HEK293 (cell line): Measurements from ENCODE around the gene FGF19.

Experiments
- CTCF ChIA-PET: fragments of 350-600 bp; formaldehyde crosslinking; extraction: SDS; loops from one replicate; lab custom pipeline; 2021; ENCODE audit warnings: antibody characterized with exemption; lab: Yijun Ruan, JAX
- POLR2A ChIA-PET: fragments of 300-600 bp; formaldehyde crosslinking; extraction: SDS; loops from one replicate; lab custom pipeline; 2020; ENCODE audit warnings: antibody characterized with exemption, inconsistent platforms; lab: Yijun Ruan, JAX
- H3K27ac ChIP-seq: fragments of 200-500 bp; sonication (Bioruptor generic); 2 replicates; pipeline ENCODE4 v1.5.1; 2014; ENCODE audit warnings: low read depth, low read length, control low read depth, inconsistent platforms; ENCODE audit errors: extremely low read depth
- H3K36me3 ChIP-seq, 2 experiments: fragments of 200-500 bp in 1 of 2; sonication (Bioruptor generic) in 1 of 2; 1 replicate in 1 of 2; 2 replicates in 1 of 2; pipeline ENCODE4 v1.5.1; 2014 to 2017; ENCODE audit warnings: inconsistent platforms in 2 of 2, low read length in 2 of 2; ENCODE audit not compliant: control insufficient read depth in 2 of 2, insufficient read depth in 1 of 2
- H3K4me1 ChIP-seq: fragments of 200-500 bp; sonication (Bioruptor generic); 2 replicates; pipeline ENCODE4 v1.5.1; 2014; ENCODE audit warnings: mild to moderate bottlenecking, low read length, inconsistent platforms; ENCODE audit not compliant: control insufficient read depth, insufficient read depth
- H3K4me3 ChIP-seq: 2 replicates; pipeline ENCODE4 v1.5.1; 2011; ENCODE audit warnings: low read depth, mild to moderate bottlenecking, control low read depth, low read length, moderate library complexity
- H3K9me3 ChIP-seq: fragments of 200-500 bp; sonication (Bioruptor generic); 2 replicates; pipeline ENCODE4 v1.5.1; 2014; ENCODE audit warnings: low read depth, low read length, inconsistent platforms; ENCODE audit not compliant: control insufficient read depth, insufficient read depth
- HOXD13 ChIP-seq: sonication (generic); formaldehyde crosslinking; IDR thresholded peaks from 2 replicates; pipeline ENCODE4 v1.8.0; 2022; ENCODE audit warnings: missing genetic modification reagents, borderline replicate concordance
- KLF1 ChIP-seq: fragments of 450-650 bp; formaldehyde crosslinking; IDR thresholded peaks from 2 replicates; pipeline ENCODE4 v1.5.1; 2016; ENCODE audit warnings: missing biosample characterization, missing genetic modification characterization
- OVOL3 ChIP-seq: fragments of 450-650 bp; formaldehyde crosslinking; IDR thresholded peaks from 2 replicates; pipeline ENCODE4 v1.5.1; 2016; ENCODE audit warnings: missing biosample characterization, missing genetic modification characterization
- SCRT2 ChIP-seq: fragments of 450-650 bp; formaldehyde crosslinking; IDR thresholded peaks from 2 replicates; pipeline ENCODE4 v1.5.1; 2016; ENCODE audit warnings: missing biosample characterization, missing genetic modification characterization
- SETDB1 ChIP-seq: IDR thresholded peaks from one replicate; pipeline ENCODE4 v1.6.1; 2017; ENCODE audit warnings: mild to moderate bottlenecking, low read length, moderate library complexity, mixed read lengths; ENCODE audit not compliant: insufficient read length
- ZBTB17 ChIP-seq: fragments of 450-650 bp; formaldehyde crosslinking; IDR thresholded peaks from 2 replicates; pipeline ENCODE4 v1.5.1; 2016; ENCODE audit warnings: missing biosample characterization, missing genetic modification characterization
- ZEB2 ChIP-seq: fragments of 450-650 bp; formaldehyde crosslinking; IDR thresholded peaks from 2 replicates; pipeline ENCODE4 v1.5.1; 2016; ENCODE audit warnings: missing biosample characterization, missing genetic modification characterization
- ZIC2 ChIP-seq: fragments of 450-650 bp; formaldehyde crosslinking; IDR thresholded peaks from 2 replicates; pipeline ENCODE4 v1.5.1; 2016; ENCODE audit warnings: missing biosample characterization, missing genetic modification characterization
- ZNF10 ChIP-seq: fragments of 450-650 bp; formaldehyde crosslinking; IDR thresholded peaks from 2 replicates; pipeline ENCODE4 v1.5.1; 2017; ENCODE audit warnings: missing biosample characterization, missing genetic modification characterization
- ZNF157 ChIP-seq: fragments of 450-650 bp; formaldehyde crosslinking; IDR thresholded peaks from 2 replicates; pipeline ENCODE4 v1.5.1; 2016; ENCODE audit warnings: missing biosample characterization, missing genetic modification characterization
- ZNF175 ChIP-seq: fragments of 450-650 bp; formaldehyde crosslinking; IDR thresholded peaks from 2 replicates; pipeline ENCODE4 v1.5.1; 2016; ENCODE audit warnings: missing biosample characterization, missing genetic modification characterization
- ZNF223 ChIP-seq: fragments of 450-650 bp; formaldehyde crosslinking; IDR thresholded peaks from 2 replicates; pipeline ENCODE4 v1.5.1; 2016; ENCODE audit warnings: missing biosample characterization, missing genetic modification characterization
- ZNF324 ChIP-seq: fragments of 450-650 bp; formaldehyde crosslinking; IDR thresholded peaks from 2 replicates; pipeline ENCODE4 v1.5.1; 2016; ENCODE audit warnings: missing biosample characterization, missing genetic modification characterization
- ZNF335 ChIP-seq: fragments of 450-650 bp; formaldehyde crosslinking; conservative IDR thresholded peaks from 2 replicates; pipeline ENCODE4 v1.5.1; 2016; ENCODE audit warnings: missing biosample characterization, missing genetic modification characterization
- ZNF341 ChIP-seq: fragments of 450-650 bp; formaldehyde crosslinking; IDR thresholded peaks from 2 replicates; pipeline ENCODE4; 2016; ENCODE audit warnings: low read depth, missing biosample characterization, missing genetic modification characterization
- ZNF37A ChIP-seq: fragments of 450-650 bp; IDR thresholded peaks from 2 replicates; pipeline ENCODE4 v1.5.1; 2018; ENCODE audit warnings: missing biosample characterization, missing genetic modification characterization
- ZNF530 ChIP-seq: fragments of 450-650 bp; formaldehyde crosslinking; IDR thresholded peaks from 2 replicates; pipeline ENCODE4 v1.5.1; 2016; ENCODE audit warnings: low read depth, missing biosample characterization, missing genetic modification characterization
- ZNF639 ChIP-seq: fragments of 450-650 bp; formaldehyde crosslinking; IDR thresholded peaks from 2 replicates; pipeline ENCODE4 v1.5.1; 2016; ENCODE audit warnings: missing biosample characterization, missing genetic modification characterization
- ZNF658 ChIP-seq: fragments of 450-650 bp; formaldehyde crosslinking; IDR thresholded peaks from 2 replicates; pipeline ENCODE4; 2016; ENCODE audit warnings: missing biosample characterization, missing genetic modification characterization
- ZNF776 ChIP-seq: fragments of 450-650 bp; formaldehyde crosslinking; IDR thresholded peaks from 2 replicates; pipeline ENCODE4 v1.5.0; 2017; ENCODE audit warnings: missing biosample characterization, missing genetic modification characterization, borderline replicate concordance
- ZNF837 ChIP-seq: fragments of 450-650 bp; formaldehyde crosslinking; IDR thresholded peaks from 2 replicates; pipeline ENCODE4 v1.5.1; 2016; ENCODE audit warnings: missing biosample characterization, missing genetic modification characterization
- ZSCAN23 ChIP-seq: fragments of 450-650 bp; formaldehyde crosslinking; IDR thresholded peaks from 2 replicates; pipeline ENCODE4 v1.5.1; 2016; ENCODE audit warnings: missing biosample characterization, missing genetic modification characterization
- TF ChIP-seq, protein P1 (sequence below): fragments of 450-650 bp; formaldehyde crosslinking; IDR thresholded peaks from 2 replicates; pipeline ENCODE4 v1.5.1; 2016; ENCODE audit warnings: missing biosample characterization, missing genetic modification characterization
- TF ChIP-seq, protein P2 (sequence below): fragments of 450-650 bp; formaldehyde crosslinking; IDR thresholded peaks from 2 replicates; pipeline ENCODE4 v1.5.1; 2016; ENCODE audit warnings: missing biosample characterization, missing genetic modification characterization

The FGF19 gene

DNA sequence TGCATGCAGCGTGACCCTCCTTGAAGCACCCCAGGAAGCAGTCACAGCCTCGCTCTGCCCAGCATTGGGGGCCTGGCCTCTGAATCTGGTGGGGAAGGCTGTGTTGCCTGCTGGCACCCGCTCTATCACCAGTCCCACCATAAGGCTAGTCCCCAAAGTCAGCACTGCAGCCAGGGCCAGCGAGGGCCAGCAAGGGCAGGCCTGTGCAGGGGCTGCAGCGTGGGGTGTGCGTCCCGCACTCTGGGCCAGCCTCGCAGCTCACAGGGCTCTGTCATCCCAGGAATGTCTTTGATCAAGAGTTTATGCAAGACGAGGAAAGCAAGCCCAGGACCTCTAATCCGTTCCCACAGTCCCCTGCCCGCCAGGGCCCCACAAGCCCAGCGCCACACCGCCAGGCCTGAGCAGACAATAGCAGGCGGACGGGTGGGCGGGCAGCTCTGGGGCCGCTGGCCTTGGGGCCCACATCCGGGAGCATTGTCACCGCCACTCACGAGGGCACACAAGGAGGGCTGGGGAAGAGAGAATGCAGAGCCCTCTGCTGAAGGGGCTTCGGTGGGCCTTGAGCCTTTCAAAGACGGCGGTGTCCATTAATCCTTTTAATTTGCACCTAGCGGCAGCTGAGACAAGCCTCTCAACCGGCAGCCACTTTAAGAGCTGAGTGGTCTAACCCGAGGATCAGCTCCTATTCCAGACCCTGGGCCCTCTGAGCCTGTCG is 45.8 kb downstream of the FGF19 start (continued):
- TF ChIP-seq, protein P1, sequence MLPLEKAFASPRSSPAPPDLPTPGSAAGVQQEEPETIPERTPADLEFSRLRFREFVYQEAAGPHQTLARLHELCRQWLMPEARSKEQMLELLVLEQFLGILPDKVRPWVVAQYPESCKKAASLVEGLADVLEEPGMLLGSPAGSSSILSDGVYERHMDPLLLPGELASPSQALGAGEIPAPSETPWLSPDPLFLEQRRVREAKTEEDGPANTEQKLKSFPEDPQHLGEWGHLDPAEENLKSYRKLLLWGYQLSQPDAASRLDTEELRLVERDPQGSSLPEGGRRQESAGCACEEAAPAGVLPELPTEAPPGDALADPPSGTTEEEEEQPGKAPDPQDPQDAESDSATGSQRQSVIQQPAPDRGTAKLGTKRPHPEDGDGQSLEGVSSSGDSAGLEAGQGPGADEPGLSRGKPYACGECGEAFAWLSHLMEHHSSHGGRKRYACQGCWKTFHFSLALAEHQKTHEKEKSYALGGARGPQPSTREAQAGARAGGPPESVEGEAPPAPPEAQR (tag by site-specific recombination) = no peak
- TF ChIP-seq ZNF837 (tag by site-specific recombination) (no peak), ZNF37A (tag by site-specific recombination) (no peak), ZNF530 (tag by site-specific recombination) (no peak), ZIC2 (tag by site-specific recombination) (no peak)

DNA sequence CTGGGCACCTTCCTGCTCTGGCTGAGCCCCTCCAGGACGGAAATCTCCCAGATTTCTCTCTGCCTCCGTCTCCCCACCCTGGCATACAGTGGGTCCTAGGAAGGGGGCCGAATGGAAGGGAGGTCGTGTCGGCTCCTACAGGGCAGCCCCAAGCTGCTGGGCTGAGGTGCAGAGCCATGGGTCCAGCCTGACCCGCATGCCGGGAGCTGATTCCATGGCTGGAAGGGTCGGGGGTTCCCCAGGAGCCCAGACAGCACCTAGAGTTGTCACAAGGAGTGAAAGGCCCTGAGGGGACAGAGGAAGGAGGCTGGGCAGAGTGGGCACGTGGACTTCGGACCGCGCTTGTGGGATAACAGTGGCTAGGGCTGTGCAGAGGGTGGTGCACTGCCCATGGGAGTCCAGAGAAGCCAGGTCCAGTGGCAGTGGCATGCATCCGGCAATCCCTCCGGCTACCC is 46.3 kb downstream of the FGF19 start:
- ChIA-PET CTCF (interaction anchor here (1.0 kb wide), 1 partner anchor 13 kb away, joined by 4 read pairs; no protein-coding TSS in a partner anchor), POLR2A (interaction anchor here (1.6 kb wide), 1 partner anchor 17 kb away, joined by 6 read pairs; the partner anchor contains the start of gene LTO1)
- Histone ChIP-seq H3K36me3 (peaks cover 2 to 11% of the 10 kb centered on the region in 2 experiments; a peak in 1 of 3 replicates), H3K9me3 (no peaks in the 10 kb centered on the region), H3K4me1 (no peaks in the 10 kb centered on the region), H3K27ac (no peak overlapping the region), H3K4me3 (no peak overlapping the region)
- TF ChIP-seq ZNF324 (no peak), ZNF37A (tag by site-specific recombination) (no peak), ZNF175 (tag by site-specific recombination) (no peak), ZNF658 (no peak), HOXD13 (CRISPR knock-in tag) (no peak), ZNF776 (tag by site-specific recombination) (no peak), SCRT2 (tag by site-specific recombination) (no peak), KLF1 (tag by site-specific recombination) (no peak), ZEB2 (tag by site-specific recombination) (no peak), ZNF157 (tag by site-specific recombination) (no peak), ZNF10 (no peak), ZNF223 (tag by site-specific recombination) (no peak), ZSCAN23 (tag by site-specific recombination) (no peak), ZNF335 (tag by site-specific recombination) (no peak), ZBTB17 (no peak), SETDB1 (no peak), ZNF341 (tag by site-specific recombination) (no peak), ZNF639 (no peak), OVOL3 (no peak)
- TF ChIP-seq, protein P2, sequence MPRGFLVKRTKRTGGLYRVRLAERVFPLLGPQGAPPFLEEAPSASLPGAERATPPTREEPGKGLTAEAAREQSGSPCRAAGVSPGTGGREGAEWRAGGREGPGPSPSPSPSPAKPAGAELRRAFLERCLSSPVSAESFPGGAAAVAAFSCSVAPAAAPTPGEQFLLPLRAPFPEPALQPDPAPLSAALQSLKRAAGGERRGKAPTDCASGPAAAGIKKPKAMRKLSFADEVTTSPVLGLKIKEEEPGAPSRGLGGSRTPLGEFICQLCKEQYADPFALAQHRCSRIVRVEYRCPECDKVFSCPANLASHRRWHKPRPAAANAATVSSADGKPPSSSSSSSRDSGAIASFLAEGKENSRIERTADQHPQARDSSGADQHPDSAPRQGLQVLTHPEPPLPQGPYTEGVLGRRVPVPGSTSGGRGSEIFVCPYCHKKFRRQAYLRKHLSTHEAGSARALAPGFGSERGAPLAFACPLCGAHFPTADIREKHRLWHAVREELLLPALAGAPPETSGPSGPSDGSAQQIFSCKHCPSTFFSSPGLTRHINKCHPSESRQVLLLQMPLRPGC (tag by site-specific recombination) = no peak
